Renal cortex interstitium (tissue), 11 donors: ENCODE results near the gene SH2D1A. TPM values are rescaled to one million over a fixed set of nuclear protein-coding genes. Genes with fewer than 3 reads are reported as not detected.
"Not testable (repeated sequence)": the region's sequence is repeated elsewhere in the genome, so short reads cannot be mapped to it uniquely, and the experiment has no call there.

Source experiments
- DNase-seq, 11 donors: peaks; one replicate each; pipeline ENCODE4 v3.0.0-alpha.2; 2013; ENCODE audit warnings: low read depth in 9 of 11, low spot score in 4 of 11; ENCODE audit errors: extremely low read depth in 1 of 11
- polyA plus RNA-seq, 3 donors: library from polyadenylated mRNA; unstranded; fragments of 120-200 nt; gene quantifications; one replicate each; pipeline ENCODE4 v1.2.1, GENCODE V29; 2013; ENCODE audit not compliant: insufficient read length in 3 of 3

SH2D1A gene
- polyA plus RNA-seq, 3 donors = 0.10 to 0.14 (median 0.11) TPM

- no peak for DNase-seq
Measured at GRCh38 chrX:124407226-124407625, 60.9 kb downstream of the SH2D1A start.

GRCh38 chrX:124408380-124408779 lies 62.0 kb downstream of the SH2D1A start:
- DNase-seq = not testable (repeated sequence)

- no peak for DNase-seq
Measured at GRCh38 chrX:124413244-124413643, 66.9 kb downstream of the SH2D1A start.

- DNase-seq = no peak
Measured at GRCh38 chrX:124414281-124414680, 67.9 kb downstream of the SH2D1A start.

- DNase-seq = no peak
Measured at GRCh38 chrX:124415115-124415800, 68.9 kb downstream of the SH2D1A start.

GRCh38 chrX:124421898-124422655 lies 75.7 kb downstream of the SH2D1A start:
- no peak for DNase-seq

Other genes with a start within 250 kb of the SH2D1A start
- not detected for gene TEX13D, start 13.9 kb upstream of the SH2D1A start, polyA plus RNA-seq